GM23248 (cell line): ENCODE measurements around the gene GSAP. TPM values are rescaled to one million over a fixed set of nuclear protein-coding genes. Genes with fewer than 3 reads are reported as not detected.
"Not testable (repeated sequence)": the region's sequence is repeated elsewhere in the genome, so short reads cannot be mapped to it uniquely, and the experiment has no call there.

Experiments
- DNase-seq: peaks from one replicate; pipeline ENCODE4 v3.0.0-alpha.2; 2015
- H2AFZ ChIP-seq: fragments of 200-600 bp; sonication (generic); 2 replicates; pipeline ENCODE4 v1.6.1; 2016; ENCODE audit warnings: antibody characterized with exemption
- H3F3A ChIP-seq: fragments of 200-600 bp; sonication (generic); 2 replicates; pipeline ENCODE4 v1.6.1; 2016; ENCODE audit warnings: mild to moderate bottlenecking, antibody characterized with exemption, mixed run types; ENCODE audit not compliant: insufficient read depth
- H3K27ac ChIP-seq: fragments of 200-600 bp; sonication (generic); 2 replicates; pipeline ENCODE4 v1.5.1; 2016; ENCODE audit warnings: mild to moderate bottlenecking
- H3K27me3 ChIP-seq: fragments of 200-600 bp; sonication (generic); replicated peaks from 2 replicates; pipeline ENCODE4 v1.6.1; 2016; ENCODE audit warnings: mild to moderate bottlenecking; ENCODE audit not compliant: insufficient read depth
- H3K36me3 ChIP-seq: fragments of 200-600 bp; sonication (generic); 2 replicates; pipeline ENCODE4 v1.6.1; 2016; ENCODE audit warnings: low read depth, mild to moderate bottlenecking
- H3K4me1 ChIP-seq: fragments of 200-600 bp; sonication (generic); 2 replicates; pipeline ENCODE4 v1.6.1; 2016; ENCODE audit warnings: mild to moderate bottlenecking; ENCODE audit not compliant: insufficient read depth
- H3K4me2 ChIP-seq: fragments of 200-600 bp; sonication (generic); one replicate; pipeline ENCODE4 v1.6.1; 2016; ENCODE audit warnings: mild to moderate bottlenecking; ENCODE audit not compliant: unreplicated experiment
- H3K4me3 ChIP-seq: fragments of 200-600 bp; sonication (generic); 2 replicates; pipeline ENCODE4 v1.5.1; 2016; ENCODE audit warnings: mild to moderate bottlenecking
- H3K79me2 ChIP-seq: fragments of 200-600 bp; sonication (generic); 2 replicates; pipeline ENCODE4 v1.6.1; 2016; ENCODE audit warnings: mild to moderate bottlenecking; ENCODE audit not compliant: insufficient read depth
- H3K9ac ChIP-seq: fragments of 200-600 bp; sonication (generic); 2 replicates; pipeline ENCODE4 v1.6.1; 2016; ENCODE audit warnings: mild to moderate bottlenecking
- H3K9me2 ChIP-seq: fragments of 200-600 bp; sonication (generic); 2 replicates; pipeline ENCODE4 v1.6.1; 2016; ENCODE audit warnings: mixed run types, mild to moderate bottlenecking, moderate library complexity; ENCODE audit not compliant: insufficient read depth
- H3K9me3 ChIP-seq: fragments of 200-600 bp; sonication (generic); one replicate; pipeline ENCODE4 v1.6.1; 2017; ENCODE audit warnings: low read depth
- H4K20me1 ChIP-seq: fragments of 200-600 bp; sonication (generic); 2 replicates; pipeline ENCODE4 v1.6.0; 2016; ENCODE audit not compliant: insufficient read depth
- EZH2 ChIP-seq: fragments of 200-600 bp; sonication (generic); IDR thresholded peaks from 2 replicates; pipeline ENCODE4 v1.6.1; 2018; ENCODE audit warnings: antibody characterized with exemption, mild to moderate bottlenecking; ENCODE audit not compliant: insufficient read depth, poor library complexity, severe bottlenecking
- EZH2phosphoT487 ChIP-seq: fragments of 200-600 bp; sonication (generic); IDR thresholded peaks from 2 replicates; pipeline ENCODE4 v1.6.1; 2018; ENCODE audit warnings: antibody characterized with exemption, moderate library complexity, mild to moderate bottlenecking, low read depth; ENCODE audit not compliant: insufficient read depth
- WGBS, 2 experiments: methylation state at CpG; one replicate each; pipeline ENCODE4 v1.1.6; 2015 to 2017; ENCODE audit warnings: low lambda C conversion rate in 2 of 2, low coverage in 1 of 2; ENCODE audit errors: missing lambda C conversion rate in 2 of 2; 5-methylcytosine and 5-hydroxymethylcytosine counted together
- in situ Hi-C: fragments of 300-500 bp; cut with MboI; formaldehyde crosslinking; loops from 2 replicates; pipeline ENCODE4 v1.15.0; 2020
- polyA plus RNA-seq: library from polyadenylated mRNA; unstranded; fragments of >200 nt; fragmentation: Nextera tagmentation; extraction: Ambion mirVana; gene quantifications from 2 replicates; pipeline ENCODE4 v1.2.1, GENCODE V29; 2016
- total RNA-seq: library from RNA; depleted of rRNA; stranded (reverse); fragments of >200 nt; shearing (Covaris generic); gene quantifications from 2 replicates; pipeline ENCODE4 v1.2.3, GENCODE V29; 2014

Gene GSAP
- total and polyA plus RNA-seq, 2 experiments from 2014 or later: 4.2 to 4.3 TPM

DNA sequence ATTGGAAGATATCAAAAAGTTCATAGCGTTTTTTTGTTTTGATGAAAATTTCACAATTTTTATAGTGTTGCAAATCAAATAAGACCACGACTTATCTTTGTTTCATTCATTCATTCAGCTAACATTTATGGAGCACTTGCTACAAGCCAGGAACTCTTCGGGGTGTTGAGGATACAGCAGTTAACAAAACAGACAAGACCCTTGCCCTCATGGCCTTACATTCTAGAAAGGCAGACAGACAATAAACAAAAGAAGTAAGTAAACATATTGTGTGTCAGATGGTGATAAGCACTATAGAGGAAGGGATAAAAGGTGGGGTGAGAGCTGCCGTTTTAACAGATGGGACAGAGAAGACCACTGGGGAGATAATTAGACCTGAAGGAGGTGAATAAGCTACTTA, 41.6 kb upstream of the GSAP start:
- Histone ChIP-seq H3K9ac (no peak overlapping the region), H3K9me2 (no peaks in the 10 kb centered on the region), H3K36me3 (no peaks in the 10 kb centered on the region), H3K27ac (no peak overlapping the region), H4K20me1 (no peaks in the 10 kb centered on the region), H3F3A (peaks cover 44% of the 10 kb centered on the region), H3K4me3 (no peak overlapping the region), H3K4me2 (no peak overlapping the region), H3K79me2 (no peaks in the 10 kb centered on the region), H2AFZ (no peak overlapping the region), H3K4me1 (peaks cover 34% of the 10 kb centered on the region), H3K9me3 (no peaks in the 10 kb centered on the region), H3K27me3 (no peaks in the 10 kb centered on the region)
- WGBS, 2 experiments: 72 to 74% methylated on average over 4 of the region's 4 CpGs
- in situ Hi-C loops: no loop called here
- TF ChIP-seq EZH2phosphoT487 (no peak), EZH2 (no peak)
- no peak for DNase-seq

DNA sequence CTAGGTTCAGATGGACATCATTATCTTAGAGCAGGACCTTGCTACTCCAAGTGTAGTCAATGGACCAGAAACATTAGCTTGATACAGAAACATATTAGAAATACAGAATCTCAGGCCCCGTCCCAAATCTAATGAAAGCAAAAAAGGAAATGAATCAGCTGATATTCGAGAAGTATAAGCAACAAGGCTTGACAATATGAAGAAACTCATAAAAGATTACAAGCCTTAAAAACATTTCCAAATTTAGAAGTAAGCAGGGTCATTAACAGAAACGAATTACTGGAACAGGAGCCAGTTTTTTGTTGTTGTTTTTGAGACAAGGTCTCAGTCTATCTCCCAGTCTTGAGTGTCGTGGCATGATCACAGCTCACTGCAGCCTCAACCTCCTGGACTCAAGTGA, 40.5 kb upstream of the GSAP start:
- Histone ChIP-seq H3K27ac (no peak overlapping the region), H3K9ac (no peak overlapping the region), H3K4me2 (no peak overlapping the region), H3K79me2 (no peaks in the 10 kb centered on the region), H3K27me3 (no peaks in the 10 kb centered on the region), H3K36me3 (no peaks in the 10 kb centered on the region), H3K4me3 (no peak overlapping the region), H3K9me2 (no peaks in the 10 kb centered on the region), H4K20me1 (no peaks in the 10 kb centered on the region), H3K9me3 (no peaks in the 10 kb centered on the region), H3K4me1 (peaks cover 34% of the 10 kb centered on the region), H3F3A (peaks cover 44% of the 10 kb centered on the region), H2AFZ (peak overlapping the region; percentile 55; the same call in 1 of the 2 replicates)
- in situ Hi-C loops: no loop called here
- 41 to 46% methylated on average over 4 of the region's 4 CpGs for WGBS, 2 experiments
- TF ChIP-seq EZH2 (no peak), EZH2phosphoT487 (no peak)
- no peak for DNase-seq

GRCh38 chr7:77455321-77455720, 39.2 kb upstream of the GSAP start:
- WGBS, 2 experiments: 6 to 7% methylated on average over 3 of the region's 3 CpGs
- Histone ChIP-seq H3K4me1 (peaks cover 38% of the 10 kb centered on the region), H3K9ac (no peak overlapping the region), H3K27ac (peak overlapping the region; percentile 50), H3K9me3 (no peaks in the 10 kb centered on the region), H3K79me2 (no peaks in the 10 kb centered on the region), H3K27me3 (no peaks in the 10 kb centered on the region), H3K36me3 (no peaks in the 10 kb centered on the region), H3K9me2 (no peaks in the 10 kb centered on the region), H4K20me1 (no peaks in the 10 kb centered on the region), H3F3A (peaks cover 46% of the 10 kb centered on the region), H3K4me3 (no peak overlapping the region), H2AFZ (no peak overlapping the region), H3K4me2 (peak overlapping the region; percentile 8)
- in situ Hi-C loops: no loop called here
- DNase-seq: peak; percentile 97
- no peak for TF ChIP-seq EZH2phosphoT487
- no peak for TF ChIP-seq EZH2

DNA sequence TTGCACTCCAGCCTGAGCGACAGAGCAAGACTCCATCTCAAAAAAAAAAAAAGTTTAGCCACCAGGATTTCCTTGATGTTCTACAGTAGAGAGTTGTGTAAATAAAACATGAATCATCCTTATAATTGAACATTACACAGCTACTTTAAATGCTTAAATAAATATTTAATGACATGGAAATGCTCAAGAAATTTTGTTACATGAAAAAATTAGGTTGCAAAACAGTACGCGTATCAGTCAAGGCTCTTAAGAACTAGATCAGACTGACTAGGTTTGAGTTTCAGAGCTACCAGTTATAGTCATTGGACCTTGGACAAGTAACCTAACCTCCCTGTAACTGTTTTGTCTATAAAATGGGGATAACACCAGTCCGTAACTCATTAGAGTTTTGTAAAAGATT, 38.7 kb upstream of the GSAP start:
- no peak overlapping the region for H2AFZ ChIP-seq
- WGBS, 2 experiments: 75 to 81% methylated on average over 4 of the region's 4 CpGs
- TF ChIP-seq EZH2: no peak
- no peak for TF ChIP-seq EZH2phosphoT487
- no peak overlapping the region for H3K4me2 ChIP-seq
- no peaks in the 10 kb centered on the region for H3K36me3 ChIP-seq
- H3K27ac ChIP-seq: peak overlapping the region; percentile 50
- no peaks in the 10 kb centered on the region for H3K79me2 ChIP-seq
- peaks cover 44% of the 10 kb centered on the region for H3K4me1 ChIP-seq
- H3K27me3 ChIP-seq: no peaks in the 10 kb centered on the region
- in situ Hi-C loops: no loop called here
- H3K4me3 ChIP-seq: no peak overlapping the region
- H4K20me1 ChIP-seq: no peaks in the 10 kb centered on the region
- no peaks in the 10 kb centered on the region for H3K9me2 ChIP-seq
- H3K9ac ChIP-seq: no peak overlapping the region
- no peaks in the 10 kb centered on the region for H3K9me3 ChIP-seq
- H3F3A ChIP-seq: peaks cover 49% of the 10 kb centered on the region
- peak; percentile 15 for DNase-seq

DNA sequence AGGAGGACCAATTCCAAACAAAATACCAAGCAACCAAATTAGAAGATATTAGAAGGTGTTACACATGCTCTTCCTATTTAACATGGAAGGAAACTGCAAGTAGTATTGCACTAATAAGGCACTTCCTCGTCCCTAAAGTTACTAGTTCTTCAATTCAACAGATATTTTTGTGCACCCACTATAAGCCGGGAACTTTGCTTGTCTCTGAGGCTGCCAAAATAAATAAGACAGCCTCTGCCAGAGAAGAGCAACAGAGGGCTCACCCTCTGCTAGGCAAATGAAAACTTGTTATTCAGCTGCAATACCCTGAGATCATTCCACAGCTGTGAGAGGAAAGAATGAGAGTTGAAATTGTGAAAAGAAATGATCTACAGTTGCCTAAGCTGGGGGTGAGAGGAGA, 37.4 kb upstream of the GSAP start:
- no peak for TF ChIP-seq EZH2
- TF ChIP-seq EZH2phosphoT487: no peak
- 12 to 21% methylated on average over 2 of the region's 2 CpGs for WGBS, 2 experiments
- Histone ChIP-seq H3K27me3 (no peaks in the 10 kb centered on the region), H3K4me2 (no peak overlapping the region), H3K9ac (no peak overlapping the region), H3K4me3 (no peak overlapping the region), H3K9me2 (no peaks in the 10 kb centered on the region), H3K27ac (peak overlapping the region; percentile 8; the same call in 1 of the 2 replicates), H3F3A (peaks cover 44% of the 10 kb centered on the region), H3K36me3 (no peaks in the 10 kb centered on the region), H4K20me1 (no peaks in the 10 kb centered on the region), H2AFZ (no peak overlapping the region), H3K9me3 (no peaks in the 10 kb centered on the region), H3K79me2 (no peaks in the 10 kb centered on the region), H3K4me1 (peaks cover 46% of the 10 kb centered on the region)
- in situ Hi-C loops: no loop called here
- peak; percentile 63 for DNase-seq

- H3K27me3 ChIP-seq, H2AFZ ChIP-seq, in situ Hi-C loops, H3K4me3 ChIP-seq, H3K27ac ChIP-seq, H3K36me3 ChIP-seq, H3K79me2 ChIP-seq, H3K9me2 ChIP-seq, H3K9ac ChIP-seq, H3K4me2 ChIP-seq, H4K20me1 ChIP-seq, DNase-seq, H3K9me3 ChIP-seq: not testable (repeated sequence)
- Histone ChIP-seq H3K4me1 (peaks cover 44% of the 10 kb centered on the region), H3F3A (peaks cover 42% of the 10 kb centered on the region)
- 96 to 97% methylated on average over 6 of the region's 6 CpGs for WGBS, 2 experiments
Observed at GRCh38 chr7:77451950-77452349, 35.8 kb upstream of the GSAP start.
